MM.1S (cell line): ENCODE data around the gene RABGGTB.

Experiments
- DNase-seq: peaks from one replicate; pipeline ENCODE4 v3.0.0-alpha.2; 2015
- H2AFZ ChIP-seq: fragments of 300-600 bp; sonication (generic); 2 replicates; pipeline ENCODE4 v1.6.0; 2016; ENCODE audit warnings: antibody characterized with exemption, low read length
- H3F3A ChIP-seq: fragments of 300-600 bp; sonication (generic); 2 replicates; pipeline ENCODE4 v1.6.1; 2016; ENCODE audit warnings: mild to moderate bottlenecking, antibody characterized with exemption, low read length, moderate library complexity, mixed read lengths; ENCODE audit not compliant: insufficient read depth
- H3K27ac ChIP-seq: fragments of 300-600 bp; sonication (generic); 2 replicates; pipeline ENCODE4 v1.5.1; 2016; ENCODE audit warnings: mild to moderate bottlenecking, low read length
- H3K27me3 ChIP-seq: fragments of 300-600 bp; sonication (generic); replicated peaks from 2 replicates; pipeline ENCODE4 v1.6.0; 2016; ENCODE audit warnings: low read length; ENCODE audit not compliant: insufficient read depth
- H3K36me3 ChIP-seq: fragments of 300-600 bp; sonication (generic); replicated peaks from 2 replicates; pipeline ENCODE4 v1.6.1; 2016; ENCODE audit warnings: mild to moderate bottlenecking, low read length, mixed read lengths; ENCODE audit not compliant: insufficient read depth
- H3K4me1 ChIP-seq: fragments of 300-600 bp; sonication (generic); 2 replicates; pipeline ENCODE4 v1.6.1; 2016; ENCODE audit warnings: low read length, mixed read lengths
- H3K4me2 ChIP-seq: fragments of 300-600 bp; sonication (generic); 2 replicates; pipeline ENCODE4 v1.6.0; 2016; ENCODE audit warnings: low read depth, low read length
- H3K4me3 ChIP-seq: fragments of 300-600 bp; sonication (generic); 2 replicates; pipeline ENCODE4 v1.5.1; 2016; ENCODE audit warnings: low read length, mixed read lengths
- H3K79me2 ChIP-seq: fragments of 300-600 bp; sonication (generic); 2 replicates; pipeline ENCODE4 v1.6.1; 2016; ENCODE audit warnings: mixed run types, low read length, mixed read lengths
- H3K9ac ChIP-seq: fragments of 300-600 bp; sonication (generic); 2 replicates; pipeline ENCODE4 v1.6.1; 2016; ENCODE audit warnings: low read length, mixed read lengths
- H3K9me2 ChIP-seq: fragments of 300-600 bp; sonication (generic); replicated peaks from 2 replicates; pipeline ENCODE4 v1.6.1; 2016; ENCODE audit warnings: mild to moderate bottlenecking, low read length, mixed read lengths; ENCODE audit not compliant: insufficient read depth
- H3K9me3 ChIP-seq: fragments of 300-600 bp; sonication (generic); replicated peaks from 2 replicates; pipeline ENCODE4 v1.6.1; 2016; ENCODE audit warnings: mild to moderate bottlenecking, low read length, mixed read lengths; ENCODE audit not compliant: insufficient read depth
- H4K20me1 ChIP-seq: fragments of 300-600 bp; sonication (generic); 2 replicates; pipeline ENCODE4 v1.6.1; 2016; ENCODE audit warnings: mild to moderate bottlenecking, low read length, moderate library complexity, mixed read lengths; ENCODE audit not compliant: insufficient read depth
- CTCF ChIP-seq: fragments of 300-600 bp; sonication (generic); IDR thresholded peaks from 2 replicates; pipeline ENCODE4 v1.5.1; 2016; ENCODE audit warnings: antibody characterized with exemption, low read length, mixed read lengths
- EZH2 ChIP-seq: fragments of 300-600 bp; sonication (generic); optimal IDR thresholded peaks from 2 replicates; pipeline ENCODE3; 2017; ENCODE audit warnings: low read depth, mild to moderate bottlenecking, antibody characterized with exemption, low read length, mixed read lengths
- EZH2phosphoT487 ChIP-seq: fragments of 300-600 bp; sonication (generic); IDR thresholded peaks from 2 replicates; pipeline ENCODE4 v1.6.1; 2018; ENCODE audit warnings: antibody characterized with exemption, low read length

The RABGGTB gene

GRCh38 chr1:75838079-75838478 is 52.0 kb downstream of the RABGGTB start:
- TF ChIP-seq CTCF (no peak), EZH2 (no peak), EZH2phosphoT487 (no peak)
- H3K9ac ChIP-seq: no peak overlapping the region
- H3K79me2 ChIP-seq: no peaks in the 10 kb centered on the region
- H3K27ac ChIP-seq: no peak overlapping the region
- no peaks in the 10 kb centered on the region for H4K20me1 ChIP-seq
- H3K9me2 ChIP-seq: no peaks in the 10 kb centered on the region
- no peaks in the 10 kb centered on the region for H3K9me3 ChIP-seq
- H3K4me2 ChIP-seq: no peak overlapping the region
- no peaks in the 10 kb centered on the region for H3K4me1 ChIP-seq
- H3K36me3 ChIP-seq: no peaks in the 10 kb centered on the region
- no peak for DNase-seq
- H3K27me3 ChIP-seq: no peaks in the 10 kb centered on the region
- no peaks in the 10 kb centered on the region for H3F3A ChIP-seq
- no peak overlapping the region for H3K4me3 ChIP-seq
- H2AFZ ChIP-seq: no peak overlapping the region

DNA sequence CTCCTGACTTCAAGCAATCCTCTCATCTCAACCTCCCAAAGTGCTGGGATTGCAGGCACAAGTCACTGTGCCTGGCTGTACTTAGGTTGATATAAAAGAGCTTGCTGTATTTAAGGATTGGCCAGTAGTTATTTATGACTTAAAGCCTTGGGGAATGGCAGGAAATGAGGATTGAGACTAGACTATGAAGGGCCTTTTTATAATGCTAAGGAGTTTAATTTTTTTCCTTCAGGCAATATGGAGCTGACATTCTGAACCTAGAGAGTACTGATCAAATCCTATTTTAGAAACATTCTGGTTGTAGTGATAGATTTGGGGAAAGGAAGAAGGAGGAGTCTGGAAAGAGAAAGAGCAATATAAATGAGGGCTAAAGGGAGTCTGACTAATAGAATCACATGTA is 55.4 kb downstream of the RABGGTB start:
- Histone ChIP-seq H3K9me3 (no peaks in the 10 kb centered on the region), H3F3A (no peaks in the 10 kb centered on the region), H3K4me2 (no peak overlapping the region), H3K36me3 (no peaks in the 10 kb centered on the region), H2AFZ (no peak overlapping the region), H3K4me1 (no peaks in the 10 kb centered on the region), H3K27ac (no peak overlapping the region), H3K9ac (no peak overlapping the region), H3K9me2 (no peaks in the 10 kb centered on the region), H4K20me1 (no peaks in the 10 kb centered on the region), H3K79me2 (no peaks in the 10 kb centered on the region), H3K27me3 (no peaks in the 10 kb centered on the region), H3K4me3 (no peak overlapping the region)
- TF ChIP-seq EZH2phosphoT487 (no peak), EZH2 (no peak)
- DNase-seq: no peak
